ENCODE data around the gene KIF6. TPM values are rescaled to one million over a fixed set of nuclear protein-coding genes. Genes with fewer than 3 reads are reported as not detected.
"Not testable (repeated sequence)": the region's sequence is repeated elsewhere in the genome, so short reads cannot be mapped to it uniquely, and the experiment has no call there.

Gene KIF6
- total RNA-seq, 4 donors from 2014 or later = 0.14 to 46.6 (median 0.48) TPM; not detected in 1

GRCh38 chr6:39484276-39484675 lies 240.9 kb downstream of the KIF6 start:
- Histone ChIP-seq H3K4me3 (no peak overlapping the region), H3K9me3 (peaks cover 0 to 1% of the 10 kb centered on the region in 2 donors), H3K27ac (no peak overlapping the region), H3K36me3 (no peaks in the 10 kb centered on the region), H3K4me1 (peaks cover 0 to 10% (median 3%) of the 10 kb centered on the region in 4 donors), H3K27me3 (no peaks in the 10 kb centered on the region)
- in situ Hi-C loops (cut with MboI; ENCODE audit: low pct_ligation_motif_present in 1 of 4, low pct_unique_long_range_greater_than_20kb in 1 of 4, low sequenced_read_pairs in 3 of 4) (no loop called here), intact Hi-C loops (cut with DNase I; ENCODE audit: low total_unique reads) (no loop called here)
- WGBS, 2 donors (ENCODE audit: low coverage in 1 of 2) = 66 to 68% methylated on average over 2 to 3 of the region's 3 CpGs
- DNase-seq = no peak
- TF ChIP-seq POLR2AphosphoS5 (IDR thresholded peaks at IDR 0.05) (no peak), CTCF (IDR thresholded peaks at IDR 0.05) (no peak), EP300 (IDR thresholded peaks at IDR 0.05; ENCODE audit: low read depth) (no peak), POLR2A (IDR thresholded peaks at IDR 0.05) (no peak)

GRCh38 chr6:39479819-39480218 lies 245.4 kb downstream of the KIF6 start:
- H3K36me3 ChIP-seq; H3K27ac ChIP-seq; H3K9me3 ChIP-seq; H3K27me3 ChIP-seq; intact Hi-C loops (cut with DNase I; ENCODE audit: low total_unique reads); DNase-seq; in situ Hi-C loops (cut with MboI; ENCODE audit: low pct_ligation_motif_present in 1 of 4, low pct_unique_long_range_greater_than_20kb in 1 of 4, low sequenced_read_pairs in 3 of 4); H3K4me3 ChIP-seq: not testable (repeated sequence)
- H3K4me1 ChIP-seq = peaks cover 3 to 13% (median 7%) of the 10 kb centered on the region in 4 donors
- WGBS, 2 donors (ENCODE audit: low coverage in 1 of 2) = 62% methylated on average over 1 of the region's 1 CpG; no CpG with 5 or more reads in 1 of the 2 donors

GRCh38 chr6:39476670-39477069 lies 248.5 kb downstream of the KIF6 start:
- Histone ChIP-seq H3K4me1 (peaks cover 3 to 23% (median 7%) of the 10 kb centered on the region in 4 donors), H3K4me3 (no peak overlapping the region), H3K36me3 (no peaks in the 10 kb centered on the region), H3K9me3 (peaks cover 0 to 4% of the 10 kb centered on the region in 2 donors), H3K27me3 (no peaks in the 10 kb centered on the region), H3K27ac (peak overlapping the region; percentile 39 to 59 (median 59))
- whole genome bisulfite sequencing, 2 donors (ENCODE audit: low coverage in 1 of 2) = 36 to 83% methylated on average over 1 of the region's 1 CpG
- in situ Hi-C loops (cut with MboI; ENCODE audit: low pct_ligation_motif_present in 1 of 4, low pct_unique_long_range_greater_than_20kb in 1 of 4, low sequenced_read_pairs in 3 of 4) (no loop called here), intact Hi-C loops (cut with DNase I; ENCODE audit: low total_unique reads) (no loop called here)
- TF ChIP-seq POLR2AphosphoS5 (IDR thresholded peaks at IDR 0.05) (no peak), CTCF (IDR thresholded peaks at IDR 0.05) (no peak), POLR2A (IDR thresholded peaks at IDR 0.05) (no peak), EP300 (IDR thresholded peaks at IDR 0.05; ENCODE audit: low read depth) (no peak)
- no peak for DNase-seq

GRCh38 chr6:39476151-39476550 lies 249.1 kb downstream of the KIF6 start:
- Histone ChIP-seq H3K4me1 (peaks cover 3 to 23% (median 7%) of the 10 kb centered on the region in 4 donors), H3K9me3 (peaks cover 0 to 4% of the 10 kb centered on the region in 2 donors), H3K27me3 (no peaks in the 10 kb centered on the region), H3K36me3 (no peaks in the 10 kb centered on the region), H3K4me3 (no peak overlapping the region), H3K27ac (peak overlapping the region; percentile 39 to 59 (median 51))
- no peak for DNase-seq
- intact Hi-C loops (cut with DNase I; ENCODE audit: low total_unique reads) = no loop called here
- TF ChIP-seq POLR2A (IDR thresholded peaks at IDR 0.05) (no peak), POLR2AphosphoS5 (IDR thresholded peaks at IDR 0.05) (no peak), EP300 (IDR thresholded peaks at IDR 0.05; ENCODE audit: low read depth) (no peak), CTCF (IDR thresholded peaks at IDR 0.05) (no peak)
- in situ Hi-C loops (cut with MboI; ENCODE audit: low pct_ligation_motif_present in 1 of 4, low pct_unique_long_range_greater_than_20kb in 1 of 4, low sequenced_read_pairs in 3 of 4) = no loop called here
- WGBS, 2 donors (ENCODE audit: low coverage in 1 of 2) = 60 to 100% methylated on average over 1 of the region's 1 CpG
